ENCODE data around the gene MFSD12.
"Not testable (repeated sequence)": the region's sequence is repeated elsewhere in the genome, so short reads cannot be mapped to it uniquely, and the experiment has no call there.

The MFSD12 gene

DNA sequence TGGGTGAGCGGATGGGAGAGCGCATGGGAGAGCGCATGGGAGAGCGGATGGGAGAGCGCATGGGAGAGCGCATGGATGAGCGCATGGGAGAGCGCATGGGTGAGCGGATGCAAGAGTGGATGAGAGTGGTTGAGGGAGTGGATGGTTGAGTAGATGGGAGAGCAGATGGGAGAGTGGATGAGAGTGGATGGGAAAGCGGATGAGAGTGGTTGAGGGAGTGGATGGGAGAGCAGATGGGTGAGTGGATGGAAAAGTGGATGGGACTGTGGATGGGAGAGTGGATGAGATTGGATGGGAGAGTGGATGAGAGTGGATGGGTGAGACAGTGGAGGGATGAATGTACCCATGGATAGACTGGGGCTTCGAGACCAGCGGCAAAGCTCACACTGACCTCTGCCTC lies 27.0 kb downstream of the MFSD12 start:
- Histone ChIP-seq H2AK5ac (ENCODE audit: low read length, severe bottlenecking) (no peak overlapping the region), H3K23ac (ENCODE audit: low read length in 2 of 2) (no peak overlapping the region), H2BK5ac (ENCODE audit: low read depth, low read length, poor library complexity, severe bottlenecking) (no peak overlapping the region), H2BK120ac (ENCODE audit: low read depth, low read length) (no peak overlapping the region), H4K91ac (ENCODE audit: low read length) (no peak overlapping the region), H3K4me2 (ENCODE audit: low read length, poor library complexity, severe bottlenecking) (no peak overlapping the region), H3K4me3 (ENCODE audit: insufficient read depth in 1 of 2, low read depth in 1 of 2, low read length in 2 of 2) (no peak overlapping the region), H3K9me3 (ENCODE audit: control insufficient read depth, low read length) (no peaks in the 10 kb centered on the region), H3K18ac (ENCODE audit: low read depth in 1 of 2, low read length in 2 of 2) (no peak overlapping the region), H3K36me3 (ENCODE audit: control insufficient read depth in 1 of 2, insufficient read depth in 2 of 2, low read depth in 1 of 2, low read length in 2 of 2) (peaks cover 73 to 89% of the 10 kb centered on the region in 2 experiments), H3K14ac (ENCODE audit: low read length in 2 of 2) (no peak overlapping the region), H2BK12ac (ENCODE audit: low read length in 2 of 2) (no peak overlapping the region), H3K4me1 (ENCODE audit: control insufficient read depth, insufficient read depth, low read depth, low read length) (peaks cover 6% of the 10 kb centered on the region), H3K4ac (ENCODE audit: low read depth in 1 of 2, low read length in 2 of 2) (no peak overlapping the region), H2AFZ (ENCODE audit: low read depth, low read length) (no peak overlapping the region), H3K9ac (ENCODE audit: low read length) (no peak overlapping the region), H2BK15ac (ENCODE audit: low read depth, poor library complexity, severe bottlenecking) (no peak overlapping the region), H3K27ac (ENCODE audit: low read length, poor library complexity, severe bottlenecking) (no peak overlapping the region), H3K27me3 (ENCODE audit: control insufficient read depth in 1 of 2, insufficient read depth in 1 of 2, low read length in 2 of 2) (no peaks in the 10 kb centered on the region), H3K79me1 (replicated peaks; ENCODE audit: low read length, poor library complexity, severe bottlenecking) (peaks cover 29% of the 10 kb centered on the region), H4K8ac (ENCODE audit: low read length) (no peak overlapping the region)
- DNase-seq: no peak
- over 99% methylated on average over 12 of the region's 12 CpGs for WGBS

DNA sequence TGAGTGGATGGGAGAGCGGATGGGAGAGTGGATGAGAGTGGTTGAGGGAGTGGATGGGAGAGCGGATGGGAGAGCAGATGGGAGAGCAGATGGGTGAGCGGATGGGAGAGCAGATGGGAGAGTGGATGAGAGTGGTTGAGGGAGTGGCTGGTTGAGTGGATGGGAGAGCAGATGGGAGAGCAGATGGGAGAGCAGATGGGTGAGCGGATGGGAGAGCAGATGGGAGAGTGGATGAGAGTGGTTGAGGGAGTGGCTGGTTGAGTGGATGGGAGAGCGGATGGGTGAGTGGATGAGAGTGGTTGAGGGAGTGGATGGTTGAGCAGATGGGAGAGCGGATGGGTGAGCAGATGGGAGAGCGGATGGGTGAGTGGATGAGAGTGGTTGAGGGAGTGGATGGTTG lies 28.1 kb downstream of the MFSD12 start:
- H4K8ac ChIP-seq (ENCODE audit: low read length); H2AFZ ChIP-seq (ENCODE audit: low read depth, low read length); H3K27ac ChIP-seq (ENCODE audit: low read length, poor library complexity, severe bottlenecking); H3K9me3 ChIP-seq (ENCODE audit: control insufficient read depth, low read length); H2BK15ac ChIP-seq (ENCODE audit: low read depth, poor library complexity, severe bottlenecking); H2BK12ac ChIP-seq (ENCODE audit: low read length in 2 of 2); H4K91ac ChIP-seq (ENCODE audit: low read length); H3K4me2 ChIP-seq (ENCODE audit: low read length, poor library complexity, severe bottlenecking); H3K14ac ChIP-seq (ENCODE audit: low read length in 2 of 2); DNase-seq; H3K4me3 ChIP-seq (ENCODE audit: insufficient read depth in 1 of 2, low read depth in 1 of 2, low read length in 2 of 2); H3K4ac ChIP-seq (ENCODE audit: low read depth in 1 of 2, low read length in 2 of 2); H3K9ac ChIP-seq (ENCODE audit: low read length); H2BK120ac ChIP-seq (ENCODE audit: low read depth, low read length); H3K27me3 ChIP-seq (ENCODE audit: control insufficient read depth in 1 of 2, insufficient read depth in 1 of 2, low read length in 2 of 2); H3K4me1 ChIP-seq (ENCODE audit: control insufficient read depth, insufficient read depth, low read depth, low read length); H3K18ac ChIP-seq (ENCODE audit: low read depth in 1 of 2, low read length in 2 of 2); H2AK5ac ChIP-seq (ENCODE audit: low read length, severe bottlenecking); H2BK5ac ChIP-seq (ENCODE audit: low read depth, low read length, poor library complexity, severe bottlenecking); H3K23ac ChIP-seq (ENCODE audit: low read length in 2 of 2): not testable (repeated sequence)
- 100% methylated on average over 7 of the region's 7 CpGs for WGBS
- peaks cover 36% of the 10 kb centered on the region for H3K79me1 ChIP-seq (replicated peaks; ENCODE audit: low read length, poor library complexity, severe bottlenecking)
- H3K36me3 ChIP-seq (ENCODE audit: control insufficient read depth in 1 of 2, insufficient read depth in 2 of 2, low read depth in 1 of 2, low read length in 2 of 2): peaks cover 71 to 88% of the 10 kb centered on the region in 2 experiments

DNA sequence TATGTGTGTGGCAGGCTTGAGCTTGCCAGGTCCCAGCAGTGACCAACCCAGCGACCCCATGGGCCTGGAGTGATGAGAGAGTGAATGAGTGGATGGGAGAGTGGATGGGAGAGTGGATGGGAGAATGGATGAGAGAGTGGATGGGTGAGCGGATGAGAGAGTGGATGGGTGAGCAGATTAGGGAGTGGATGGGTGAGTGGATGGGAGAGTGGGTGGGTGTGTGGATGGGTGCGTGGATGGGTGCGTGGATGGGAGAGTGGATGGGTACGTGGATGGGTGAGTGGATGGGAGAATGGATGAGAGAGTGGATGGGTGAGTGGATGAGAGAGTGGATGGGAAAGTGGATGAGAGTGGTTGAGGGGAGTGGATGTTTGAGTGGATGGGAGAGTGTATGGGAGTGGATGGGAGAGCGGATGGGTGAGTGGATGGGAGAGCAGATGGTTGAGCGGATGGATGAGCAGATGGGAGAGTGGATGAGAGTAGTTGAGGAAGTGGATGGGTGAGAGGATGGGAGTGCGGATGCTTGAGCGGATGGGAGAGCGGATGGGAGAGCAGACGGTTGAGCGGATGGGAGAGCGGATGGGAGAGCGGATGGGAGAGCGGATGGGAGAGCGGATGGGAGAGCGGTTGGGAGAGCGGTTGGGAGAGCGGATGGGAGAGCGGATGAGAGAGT lies 28.7 kb downstream of the MFSD12 start:
- no peak overlapping the region for H2BK12ac ChIP-seq (ENCODE audit: low read length in 2 of 2)
- peaks cover 71 to 88% of the 10 kb centered on the region in 2 experiments for H3K36me3 ChIP-seq (ENCODE audit: control insufficient read depth in 1 of 2, insufficient read depth in 2 of 2, low read depth in 1 of 2, low read length in 2 of 2)
- no peak overlapping the region for H2BK120ac ChIP-seq (ENCODE audit: low read depth, low read length)
- H3K23ac ChIP-seq (ENCODE audit: low read length in 2 of 2): no peak overlapping the region
- H3K4me1 ChIP-seq (ENCODE audit: control insufficient read depth, insufficient read depth, low read depth, low read length): peaks cover 8% of the 10 kb centered on the region
- H3K79me1 ChIP-seq (replicated peaks; ENCODE audit: low read length, poor library complexity, severe bottlenecking): peaks cover 41% of the 10 kb centered on the region
- no peak overlapping the region for H3K4me3 ChIP-seq (ENCODE audit: insufficient read depth in 1 of 2, low read depth in 1 of 2, low read length in 2 of 2)
- no peak overlapping the region for H3K27ac ChIP-seq (ENCODE audit: low read length, poor library complexity, severe bottlenecking)
- no peak overlapping the region for H2AK5ac ChIP-seq (ENCODE audit: low read length, severe bottlenecking)
- H3K9ac ChIP-seq (ENCODE audit: low read length): no peak overlapping the region
- no peak overlapping the region for H4K8ac ChIP-seq (ENCODE audit: low read length)
- no peak overlapping the region for H3K18ac ChIP-seq (ENCODE audit: low read depth in 1 of 2, low read length in 2 of 2)
- no peak overlapping the region for H2BK15ac ChIP-seq (ENCODE audit: low read depth, poor library complexity, severe bottlenecking)
- H2BK5ac ChIP-seq (ENCODE audit: low read depth, low read length, poor library complexity, severe bottlenecking): no peak overlapping the region
- no peaks in the 10 kb centered on the region for H3K27me3 ChIP-seq (ENCODE audit: control insufficient read depth in 1 of 2, insufficient read depth in 1 of 2, low read length in 2 of 2)
- WGBS: 97% methylated on average over 20 of the region's 20 CpGs
- no peak overlapping the region for H4K91ac ChIP-seq (ENCODE audit: low read length)
- H3K4ac ChIP-seq (ENCODE audit: low read depth in 1 of 2, low read length in 2 of 2): no peak overlapping the region
- DNase-seq: no peak
- no peak overlapping the region for H2AFZ ChIP-seq (ENCODE audit: low read depth, low read length)
- H3K14ac ChIP-seq (ENCODE audit: low read length in 2 of 2): no peak overlapping the region
- no peaks in the 10 kb centered on the region for H3K9me3 ChIP-seq (ENCODE audit: control insufficient read depth, low read length)
- no peak overlapping the region for H3K4me2 ChIP-seq (ENCODE audit: low read length, poor library complexity, severe bottlenecking)

DNA sequence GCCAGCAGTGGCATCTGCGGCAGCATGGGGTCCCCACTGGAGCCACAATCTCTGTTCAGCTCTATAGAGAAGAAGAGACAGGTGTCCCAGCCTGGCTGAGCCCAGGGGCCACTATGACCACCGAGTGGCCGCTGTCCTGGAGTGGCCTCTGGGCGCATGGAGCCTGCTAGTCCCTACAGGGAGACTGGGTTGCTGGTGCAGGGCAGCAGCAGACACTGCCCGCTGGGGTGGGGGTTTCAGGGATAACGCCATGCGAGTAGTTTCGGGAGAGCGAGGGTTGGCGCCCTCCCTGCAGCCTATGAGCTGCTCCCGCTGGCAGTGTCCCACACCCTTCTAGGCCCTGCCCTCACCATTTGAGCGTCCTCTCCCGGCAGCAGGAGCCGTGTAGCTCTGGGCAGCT lies 29.3 kb downstream of the MFSD12 start:
- H3K27me3 ChIP-seq (ENCODE audit: control insufficient read depth in 1 of 2, insufficient read depth in 1 of 2, low read length in 2 of 2): no peaks in the 10 kb centered on the region
- H3K9me3 ChIP-seq (ENCODE audit: control insufficient read depth, low read length): no peaks in the 10 kb centered on the region
- H3K23ac ChIP-seq (ENCODE audit: low read length in 2 of 2): no peak overlapping the region
- H3K18ac ChIP-seq (ENCODE audit: low read depth in 1 of 2, low read length in 2 of 2): no peak overlapping the region
- H3K4me2 ChIP-seq (ENCODE audit: low read length, poor library complexity, severe bottlenecking): no peak overlapping the region
- H3K36me3 ChIP-seq (ENCODE audit: control insufficient read depth in 1 of 2, insufficient read depth in 2 of 2, low read depth in 1 of 2, low read length in 2 of 2): peaks cover 70 to 88% of the 10 kb centered on the region in 2 experiments
- no peak overlapping the region for H2BK120ac ChIP-seq (ENCODE audit: low read depth, low read length)
- no peak overlapping the region for H2BK12ac ChIP-seq (ENCODE audit: low read length in 2 of 2)
- peaks cover 42% of the 10 kb centered on the region for H3K79me1 ChIP-seq (replicated peaks; ENCODE audit: low read length, poor library complexity, severe bottlenecking)
- no peak for DNase-seq
- no peak overlapping the region for H4K8ac ChIP-seq (ENCODE audit: low read length)
- H3K14ac ChIP-seq (ENCODE audit: low read length in 2 of 2): no peak overlapping the region
- peaks cover 8% of the 10 kb centered on the region for H3K4me1 ChIP-seq (ENCODE audit: control insufficient read depth, insufficient read depth, low read depth, low read length)
- no peak overlapping the region for H2BK5ac ChIP-seq (ENCODE audit: low read depth, low read length, poor library complexity, severe bottlenecking)
- no peak overlapping the region for H3K27ac ChIP-seq (ENCODE audit: low read length, poor library complexity, severe bottlenecking)
- no peak overlapping the region for H3K4ac ChIP-seq (ENCODE audit: low read depth in 1 of 2, low read length in 2 of 2)
- no peak overlapping the region for H2BK15ac ChIP-seq (ENCODE audit: low read depth, poor library complexity, severe bottlenecking)
- H4K91ac ChIP-seq (ENCODE audit: low read length): no peak overlapping the region
- H3K4me3 ChIP-seq (ENCODE audit: insufficient read depth in 1 of 2, low read depth in 1 of 2, low read length in 2 of 2): no peak overlapping the region
- H2AK5ac ChIP-seq (ENCODE audit: low read length, severe bottlenecking): no peak overlapping the region
- no peak overlapping the region for H3K9ac ChIP-seq (ENCODE audit: low read length)
- no peak overlapping the region for H2AFZ ChIP-seq (ENCODE audit: low read depth, low read length)
- 98% methylated on average over 14 of the region's 14 CpGs for WGBS
